Activated naive CD8-positive, alpha-beta T cell treated with anti-CD3 and anti-CD28 coated beads for 36 hours (primary cell): ENCODE measurements around the gene SSNA1. TPM values are rescaled to one million over a fixed set of nuclear protein-coding genes. Genes with fewer than 3 reads are reported as not detected.

Experiments
- DNase-seq: peaks from one replicate; pipeline ENCODE4 v3.0.0; 2021
- H3K27ac Mint-ChIP-seq: one replicate; pipeline ENCODE4 v1.8.0; 2022; ENCODE audit warnings: mild to moderate bottlenecking, moderate library complexity, mixed read lengths
- H3K27me3 Mint-ChIP-seq: one replicate; pipeline ENCODE4 v1.8.0; 2022; ENCODE audit warnings: mild to moderate bottlenecking, mixed read lengths
- H3K36me3 Mint-ChIP-seq: one replicate; pipeline ENCODE4 v1.8.0; 2021; ENCODE audit warnings: mild to moderate bottlenecking, mixed read lengths
- H3K4me1 Mint-ChIP-seq: one replicate; pipeline ENCODE4 v1.8.0; 2021; ENCODE audit warnings: mixed read lengths
- H3K4me3 Mint-ChIP-seq: one replicate; pipeline ENCODE4 v1.8.0; 2022; ENCODE audit warnings: mild to moderate bottlenecking, moderate library complexity, mixed read lengths
- H3K9me3 Mint-ChIP-seq: one replicate; pipeline ENCODE4 v1.8.0; 2022; ENCODE audit warnings: mixed read lengths
- total RNA-seq, 2 experiments: library from RNA; stranded (reverse); gene quantifications; one replicate each; pipeline ENCODE4 v1.2.3, GENCODE V29; 2021

Gene SSNA1
- total RNA-seq, 2 experiments from 2014 or later, result 78.1 to 80.1 TPM

DNA sequence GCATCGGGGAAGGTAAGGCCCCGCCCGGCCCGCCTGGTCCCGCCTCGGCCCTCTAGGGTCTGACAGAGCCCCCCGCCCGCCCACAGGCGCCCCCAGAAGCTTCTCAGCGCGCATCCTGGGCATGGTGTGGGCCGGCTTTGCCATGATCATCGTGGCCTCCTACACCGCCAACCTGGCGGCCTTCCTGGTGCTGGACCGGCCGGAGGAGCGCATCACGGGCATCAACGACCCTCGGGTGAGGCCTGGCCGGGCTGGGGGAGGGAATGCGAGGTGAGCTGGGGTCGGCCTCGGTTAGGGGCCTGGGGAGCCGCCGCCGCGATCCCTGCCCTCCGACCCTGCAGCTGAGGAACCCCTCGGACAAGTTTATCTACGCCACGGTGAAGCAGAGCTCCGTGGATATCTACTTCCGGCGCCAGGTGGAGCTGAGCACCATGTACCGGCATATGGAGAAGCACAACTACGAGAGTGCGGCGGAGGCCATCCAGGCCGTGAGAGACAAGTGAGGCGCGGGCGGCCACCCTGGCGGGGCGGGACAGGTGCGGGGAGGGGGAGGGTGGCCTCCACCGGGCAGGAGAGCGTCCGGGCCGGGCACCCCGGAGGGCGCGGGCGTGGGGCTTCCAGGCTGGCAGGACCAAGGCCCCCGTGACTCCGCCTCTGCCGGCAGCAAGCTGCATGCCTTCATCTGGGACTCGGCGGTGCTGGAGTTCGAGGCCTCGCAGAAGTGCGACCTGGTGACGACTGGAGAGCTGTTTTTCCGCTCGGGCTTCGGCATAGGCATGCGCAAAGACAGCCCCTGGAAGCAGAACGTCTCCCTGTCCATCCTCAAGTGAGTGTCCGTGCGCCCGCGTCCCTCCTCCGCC is 25.7 kb upstream of the SSNA1 start:
- no peak for DNase-seq

DNA sequence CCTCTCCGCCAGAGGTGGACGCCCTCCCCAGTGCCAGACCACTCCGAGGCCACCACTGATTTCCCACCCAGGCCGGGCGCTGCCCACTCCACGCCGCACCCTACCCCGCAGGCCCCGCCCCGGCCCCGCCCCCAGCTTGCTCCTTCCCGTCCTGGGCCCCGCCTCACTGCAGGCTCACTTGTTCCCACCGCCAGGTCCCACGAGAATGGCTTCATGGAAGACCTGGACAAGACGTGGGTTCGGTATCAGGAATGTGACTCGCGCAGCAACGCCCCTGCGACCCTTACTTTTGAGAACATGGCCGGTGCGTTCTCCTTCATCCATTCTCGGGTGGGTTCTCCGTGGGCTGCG is 25.1 kb upstream of the SSNA1 start:
- Mint-ChIP-seq H3K36me3 (no peaks in the 10 kb centered on the region), H3K27me3 (peaks cover 74% of the 10 kb centered on the region), H3K4me3 (no peak overlapping the region), H3K27ac (no peak overlapping the region), H3K4me1 (peaks cover 9% of the 10 kb centered on the region), H3K9me3 (no peaks in the 10 kb centered on the region)
- DNase-seq, result no peak

More for the DNA sequence above, 25.7 kb upstream of the SSNA1 start:
- H3K4me3 Mint-ChIP-seq, result no peak overlapping the region
- no peaks in the 10 kb centered on the region for H3K36me3 Mint-ChIP-seq
- no peak overlapping the region for H3K27ac Mint-ChIP-seq
- no peaks in the 10 kb centered on the region for H3K9me3 Mint-ChIP-seq
- H3K27me3 Mint-ChIP-seq, result peaks cover 79% of the 10 kb centered on the region
- H3K4me1 Mint-ChIP-seq, result peaks cover 13% of the 10 kb centered on the region

DNA sequence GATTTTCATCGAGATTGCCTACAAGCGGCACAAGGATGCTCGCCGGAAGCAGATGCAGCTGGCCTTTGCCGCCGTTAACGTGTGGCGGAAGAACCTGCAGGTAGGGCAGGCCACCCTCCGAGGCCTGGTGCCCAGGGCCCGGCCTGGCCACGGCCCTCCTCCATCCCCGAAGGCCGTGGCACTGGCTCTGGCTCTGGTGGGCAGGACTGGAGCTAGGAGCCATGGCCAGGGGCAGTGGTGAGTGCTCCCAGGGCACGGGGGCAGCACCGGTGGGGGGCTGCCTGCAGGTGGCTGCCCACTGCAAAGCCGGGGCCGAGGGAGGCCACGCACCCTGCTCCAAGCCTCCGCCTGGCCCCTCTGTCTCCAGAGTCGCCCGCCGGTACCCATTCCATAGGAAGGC is 24.7 kb upstream of the SSNA1 start:
- H3K27ac Mint-ChIP-seq, result no peak overlapping the region
- no peaks in the 10 kb centered on the region for H3K9me3 Mint-ChIP-seq
- H3K27me3 Mint-ChIP-seq, result peaks cover 74% of the 10 kb centered on the region
- H3K4me3 Mint-ChIP-seq, result no peak overlapping the region
- DNase-seq, result no peak
- no peaks in the 10 kb centered on the region for H3K36me3 Mint-ChIP-seq
- peaks cover 8% of the 10 kb centered on the region for H3K4me1 Mint-ChIP-seq

DNA sequence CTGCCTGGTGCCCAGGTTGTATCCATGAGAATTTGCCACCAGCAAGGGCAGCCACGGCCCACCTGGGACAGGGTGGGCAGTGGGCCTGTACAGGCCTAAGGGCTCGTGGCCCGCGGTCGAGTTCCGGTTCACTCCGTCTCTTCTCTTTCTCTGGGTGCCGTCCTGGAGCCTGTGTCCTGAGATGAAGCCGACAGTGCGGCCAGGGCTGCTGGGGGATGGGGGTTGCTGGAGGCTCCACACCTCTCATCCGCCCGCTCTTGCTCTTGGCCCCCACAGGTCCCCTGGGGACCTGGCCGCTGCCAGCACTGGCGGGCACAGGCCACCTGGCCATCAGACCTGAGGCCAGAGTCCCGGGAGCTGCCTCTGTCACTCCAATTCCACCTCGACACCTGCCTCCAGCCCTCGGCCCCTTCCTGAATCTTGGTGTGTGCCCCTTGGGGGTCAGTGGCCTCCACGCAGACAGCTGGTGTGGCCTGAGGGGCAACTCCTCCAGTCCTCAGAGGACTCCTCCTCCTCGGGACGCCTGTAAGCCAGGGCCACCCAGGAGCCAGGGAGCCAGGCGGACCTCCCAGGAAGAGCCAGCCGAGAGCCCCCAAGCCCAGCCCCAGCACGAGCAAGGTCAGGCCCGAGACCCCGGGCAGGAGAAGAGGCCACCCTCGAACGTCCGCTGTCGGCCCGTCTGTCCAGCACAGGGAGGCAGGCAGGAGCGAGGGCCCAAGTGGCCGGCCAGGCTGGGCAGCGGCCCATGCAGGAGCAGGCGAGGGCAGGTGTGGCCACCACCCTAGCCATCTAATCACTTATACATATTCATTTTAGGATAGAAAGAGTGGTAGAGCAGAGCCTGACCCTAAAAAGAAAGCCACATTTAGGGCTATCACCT is 23.9 kb upstream of the SSNA1 start:
- H3K4me1 Mint-ChIP-seq, result peaks cover 3% of the 10 kb centered on the region

DNA sequence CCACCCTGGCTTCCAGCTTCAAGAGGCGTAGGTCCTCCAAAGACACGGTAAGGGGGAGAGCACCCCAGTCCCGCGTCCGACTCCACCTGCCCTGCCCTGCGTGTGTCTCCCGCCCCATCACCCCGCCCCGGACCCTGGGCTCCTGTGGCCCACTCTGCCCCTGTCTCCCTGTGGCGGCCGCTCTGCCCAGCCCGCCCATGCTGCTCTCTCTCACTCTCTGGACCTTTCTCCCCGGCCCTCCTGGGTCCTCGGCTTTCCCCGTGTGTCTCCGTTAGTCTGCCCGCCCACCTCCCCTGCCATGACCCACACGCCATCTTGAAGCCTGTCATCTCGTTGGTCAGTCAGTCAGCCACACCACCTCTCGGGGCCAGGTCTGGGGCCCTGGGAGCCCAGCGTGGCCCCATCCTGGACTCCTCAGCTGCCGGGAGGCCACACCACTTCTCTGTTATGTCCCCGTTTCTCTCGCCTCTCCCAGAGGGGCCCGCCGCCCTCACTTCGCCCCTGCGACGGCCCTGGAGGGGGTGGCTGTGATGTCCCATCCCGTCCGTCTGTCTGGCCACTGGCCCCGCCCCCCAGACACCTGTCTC is 23.1 kb upstream of the SSNA1 start:
- H3K36me3 Mint-ChIP-seq, result no peaks in the 10 kb centered on the region
- H3K9me3 Mint-ChIP-seq, result no peaks in the 10 kb centered on the region
- H3K27ac Mint-ChIP-seq, result no peak overlapping the region
- H3K4me1 Mint-ChIP-seq, result no peaks in the 10 kb centered on the region
- no peak overlapping the region for H3K4me3 Mint-ChIP-seq
- DNase-seq, result no peak
- peaks cover 66% of the 10 kb centered on the region for H3K27me3 Mint-ChIP-seq

More for the DNA sequence above, 23.9 kb upstream of the SSNA1 start:
- Mint-ChIP-seq H3K27ac (no peak overlapping the region), H3K27me3 (peaks cover 68% of the 10 kb centered on the region), H3K9me3 (no peaks in the 10 kb centered on the region), H3K36me3 (no peaks in the 10 kb centered on the region), H3K4me3 (no peak overlapping the region)
- no peak for DNase-seq

DNA sequence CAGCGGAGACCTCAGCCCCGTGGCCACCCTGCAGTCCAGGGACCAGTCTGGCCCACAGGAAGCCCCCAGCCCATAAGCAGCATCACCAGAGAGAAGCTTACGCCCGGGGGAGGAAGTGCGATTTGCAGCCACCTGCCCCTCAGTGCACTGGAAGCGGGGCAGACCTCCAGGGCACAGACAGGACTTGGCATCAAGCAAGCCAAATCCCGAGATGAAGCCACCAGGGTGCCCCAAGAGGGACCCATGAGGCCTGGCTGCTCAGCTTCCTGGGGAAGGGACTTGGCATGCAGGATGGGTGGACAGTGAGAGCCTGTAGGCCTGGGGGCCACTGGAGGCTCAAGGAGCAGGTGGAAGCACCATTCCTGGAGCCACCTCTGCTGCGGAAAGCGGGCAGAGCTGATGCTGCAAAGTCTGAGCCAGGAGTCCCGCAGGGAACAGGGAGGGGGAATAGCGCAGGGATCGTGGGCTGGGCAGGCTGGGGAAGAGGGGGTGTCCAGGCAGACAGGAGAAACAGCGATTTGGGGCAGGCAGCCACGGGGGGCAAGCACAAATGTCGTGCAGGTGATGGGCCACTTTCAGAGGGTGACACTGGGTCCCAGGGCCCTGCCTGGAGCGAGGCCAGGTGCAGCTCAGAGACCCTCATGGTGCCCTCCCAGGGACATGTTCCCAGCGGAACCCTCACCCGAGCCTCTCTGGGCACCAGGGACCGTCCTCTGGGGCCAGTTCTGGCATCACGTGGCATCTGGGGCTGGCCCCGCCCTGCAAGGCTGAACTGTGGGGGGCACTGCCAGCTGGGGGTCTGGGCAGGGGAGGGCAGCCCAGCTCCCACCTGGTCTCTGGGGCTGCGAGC is 21.9 kb upstream of the SSNA1 start:
- Mint-ChIP-seq H3K9me3 (no peaks in the 10 kb centered on the region), H3K4me3 (no peak overlapping the region), H3K27ac (no peak overlapping the region), H3K27me3 (peaks cover 64% of the 10 kb centered on the region), H3K36me3 (no peaks in the 10 kb centered on the region), H3K4me1 (no peaks in the 10 kb centered on the region)
- DNase-seq, result no peak

DNA sequence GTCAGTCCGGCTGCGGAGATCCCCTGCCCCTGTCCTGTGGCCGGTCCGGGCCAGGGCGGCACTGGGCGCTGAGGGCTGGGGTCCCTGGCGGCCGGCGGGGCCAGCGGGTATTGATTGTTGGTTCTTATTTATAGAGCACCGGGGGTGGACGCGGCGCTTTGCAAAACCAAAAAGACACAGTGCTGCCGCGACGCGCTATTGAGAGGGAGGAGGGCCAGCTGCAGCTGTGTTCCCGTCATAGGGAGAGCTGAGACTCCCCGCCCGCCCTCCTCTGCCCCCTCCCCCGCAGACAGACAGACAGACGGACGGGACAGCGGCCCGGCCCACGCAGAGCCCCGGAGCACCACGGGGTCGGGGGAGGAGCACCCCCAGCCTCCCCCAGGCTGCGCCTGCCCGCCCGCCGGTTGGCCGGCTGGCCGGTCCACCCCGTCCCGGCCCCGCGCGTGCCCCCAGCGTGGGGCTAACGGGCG is 21.2 kb upstream of the SSNA1 start:
- Mint-ChIP-seq H3K4me3 (no peak overlapping the region), H3K4me1 (no peaks in the 10 kb centered on the region), H3K27ac (no peak overlapping the region), H3K27me3 (peaks cover 62% of the 10 kb centered on the region), H3K9me3 (no peaks in the 10 kb centered on the region), H3K36me3 (no peaks in the 10 kb centered on the region)
- no peak for DNase-seq

DNA sequence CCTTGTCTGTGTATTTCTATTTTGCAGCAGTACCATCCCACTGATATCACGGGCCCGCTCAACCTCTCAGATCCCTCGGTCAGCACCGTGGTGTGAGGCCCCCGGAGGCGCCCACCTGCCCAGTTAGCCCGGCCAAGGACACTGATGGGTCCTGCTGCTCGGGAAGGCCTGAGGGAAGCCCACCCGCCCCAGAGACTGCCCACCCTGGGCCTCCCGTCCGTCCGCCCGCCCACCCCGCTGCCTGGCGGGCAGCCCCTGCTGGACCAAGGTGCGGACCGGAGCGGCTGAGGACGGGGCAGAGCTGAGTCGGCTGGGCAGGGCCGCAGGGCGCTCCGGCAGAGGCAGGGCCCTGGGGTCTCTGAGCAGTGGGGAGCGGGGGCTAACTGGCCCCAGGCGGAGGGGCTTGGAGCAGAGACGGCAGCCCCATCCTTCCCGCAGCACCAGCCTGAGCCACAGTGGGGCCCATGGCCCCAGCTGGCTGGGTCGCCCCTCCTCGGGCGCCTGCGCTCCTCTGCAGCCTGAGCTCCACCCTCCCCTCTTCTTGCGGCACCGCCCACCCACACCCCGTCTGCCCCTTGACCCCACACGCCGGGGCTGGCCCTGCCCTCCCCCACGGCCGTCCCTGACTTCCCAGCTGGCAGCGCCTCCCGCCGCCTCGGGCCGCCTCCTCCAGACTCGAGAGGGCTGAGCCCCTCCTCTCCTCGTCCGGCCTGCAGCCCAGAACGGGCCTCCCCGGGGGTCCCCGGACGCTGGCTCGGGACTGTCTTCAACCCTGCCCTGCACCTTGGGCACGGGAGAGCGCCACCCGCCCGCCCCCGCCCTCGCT is 20.5 kb upstream of the SSNA1 start:
- H3K27me3 Mint-ChIP-seq, result peaks cover 58% of the 10 kb centered on the region
- no peak overlapping the region for H3K4me3 Mint-ChIP-seq
- no peak for DNase-seq
- no peak overlapping the region for H3K27ac Mint-ChIP-seq
- H3K4me1 Mint-ChIP-seq, result no peaks in the 10 kb centered on the region
- no peaks in the 10 kb centered on the region for H3K9me3 Mint-ChIP-seq
- no peaks in the 10 kb centered on the region for H3K36me3 Mint-ChIP-seq

DNA sequence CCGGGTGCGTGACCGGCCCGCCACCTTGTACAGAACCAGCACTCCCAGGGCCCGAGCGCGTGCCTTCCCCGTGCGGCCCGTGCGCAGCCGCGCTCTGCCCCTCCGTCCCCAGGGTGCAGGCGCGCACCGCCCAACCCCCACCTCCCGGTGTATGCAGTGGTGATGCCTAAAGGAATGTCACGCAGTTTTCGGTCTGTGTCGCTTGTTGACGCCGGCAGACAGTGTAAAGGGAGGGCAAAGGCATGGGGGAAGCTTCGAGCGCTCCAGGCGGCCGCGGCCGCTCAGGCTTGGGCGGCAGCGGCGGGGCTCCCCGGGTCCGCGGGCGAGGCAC is 19.9 kb upstream of the SSNA1 start:
- DNase-seq, result no peak
- Mint-ChIP-seq H3K27ac (no peak overlapping the region), H3K9me3 (no peaks in the 10 kb centered on the region), H3K36me3 (no peaks in the 10 kb centered on the region), H3K27me3 (peaks cover 52% of the 10 kb centered on the region), H3K4me1 (no peaks in the 10 kb centered on the region), H3K4me3 (no peak overlapping the region)

DNA sequence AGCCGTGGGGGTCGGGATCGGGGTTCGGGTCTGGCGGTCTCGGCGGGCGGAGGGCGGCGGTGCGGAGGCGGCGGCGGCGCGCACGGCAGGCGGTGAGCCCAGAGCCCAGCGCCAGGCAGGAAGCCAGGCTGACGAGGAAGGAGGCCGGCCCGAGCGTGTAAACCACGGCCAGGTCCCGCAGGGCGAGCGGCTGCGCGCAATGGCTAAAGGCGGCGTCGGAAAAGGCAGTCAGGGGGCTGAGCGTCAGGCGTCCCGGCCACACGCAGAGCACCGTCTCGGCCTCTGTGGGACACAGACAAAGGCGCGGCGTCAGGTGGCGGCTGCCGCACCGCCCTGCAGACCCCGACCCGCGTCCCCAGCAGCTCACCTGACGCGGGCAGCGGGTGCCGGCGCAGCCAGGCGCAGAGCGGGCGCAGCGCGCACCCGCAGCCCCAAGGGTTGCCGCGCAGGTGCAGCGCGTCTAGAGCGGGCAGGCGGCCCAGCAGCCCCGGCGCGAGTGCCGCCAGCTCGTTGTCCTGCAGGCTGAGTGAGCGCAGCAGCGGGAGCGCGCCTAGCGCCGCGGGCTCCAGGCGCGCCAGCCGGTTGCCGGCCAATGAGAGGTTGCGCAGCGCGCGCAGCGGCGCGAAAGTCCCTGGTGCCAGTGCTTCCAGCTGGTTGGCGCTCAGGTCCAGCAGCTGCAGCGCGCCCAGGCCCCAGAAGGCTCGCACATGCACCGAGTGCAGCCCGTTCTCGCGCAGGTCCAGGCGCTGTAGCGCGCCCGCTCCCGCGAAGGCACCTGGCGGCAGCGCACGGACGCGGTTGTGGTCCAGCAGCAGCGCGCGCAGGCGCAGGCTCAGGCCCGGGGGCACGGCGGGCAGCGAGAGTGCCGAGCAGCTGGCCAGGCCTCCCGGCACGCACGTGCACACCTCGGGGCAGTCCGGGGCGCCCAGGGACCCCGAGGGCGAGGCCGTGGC is 19.3 kb upstream of the SSNA1 start:
- Mint-ChIP-seq H3K9me3 (no peaks in the 10 kb centered on the region), H3K27ac (no peak overlapping the region), H3K36me3 (no peaks in the 10 kb centered on the region), H3K4me1 (no peaks in the 10 kb centered on the region), H3K4me3 (no peak overlapping the region), H3K27me3 (peaks cover 49% of the 10 kb centered on the region)
- no peak for DNase-seq

DNA sequence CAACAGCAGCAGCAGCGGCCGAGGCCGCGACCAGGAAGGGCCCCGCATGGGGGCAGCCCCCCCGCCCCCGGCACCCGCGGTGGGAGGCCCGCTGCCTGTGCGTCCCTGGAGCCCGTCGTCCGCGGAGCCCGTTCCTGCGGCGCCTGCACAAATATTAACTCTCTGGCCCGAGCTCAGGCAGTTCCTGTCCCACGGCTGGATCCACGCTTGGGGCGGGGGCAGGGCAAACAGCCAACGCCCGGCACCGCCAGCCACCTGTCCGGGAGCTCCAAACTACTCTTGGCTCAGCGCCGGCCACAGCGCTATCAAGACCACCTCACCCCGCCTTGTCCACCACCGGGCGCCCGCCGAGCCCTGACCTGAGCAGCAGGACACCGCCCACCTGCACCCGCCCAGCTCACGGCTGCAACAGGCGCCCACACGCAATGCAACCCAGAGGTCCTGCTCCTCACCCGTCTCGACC is 18.5 kb upstream of the SSNA1 start, which contains the start of gene LRRC26:
LRRC26 (minus strand) TSS at position 156 of the 463 bp plus-strand sequence; CDS start at position 48, 108 bp downstream.
- Mint-ChIP-seq H3K27me3 (peaks cover 43% of the 10 kb centered on the region), H3K27ac (no peak within 1 kb of the TSS), H3K4me1 (peaks cover 2% of the 10 kb centered on the region), H3K4me3 (no peak within 1 kb of the TSS), H3K36me3 (no peaks in the 10 kb centered on the region), H3K9me3 (no peaks in the 10 kb centered on the region)
- DNase-seq, result no peak

DNA sequence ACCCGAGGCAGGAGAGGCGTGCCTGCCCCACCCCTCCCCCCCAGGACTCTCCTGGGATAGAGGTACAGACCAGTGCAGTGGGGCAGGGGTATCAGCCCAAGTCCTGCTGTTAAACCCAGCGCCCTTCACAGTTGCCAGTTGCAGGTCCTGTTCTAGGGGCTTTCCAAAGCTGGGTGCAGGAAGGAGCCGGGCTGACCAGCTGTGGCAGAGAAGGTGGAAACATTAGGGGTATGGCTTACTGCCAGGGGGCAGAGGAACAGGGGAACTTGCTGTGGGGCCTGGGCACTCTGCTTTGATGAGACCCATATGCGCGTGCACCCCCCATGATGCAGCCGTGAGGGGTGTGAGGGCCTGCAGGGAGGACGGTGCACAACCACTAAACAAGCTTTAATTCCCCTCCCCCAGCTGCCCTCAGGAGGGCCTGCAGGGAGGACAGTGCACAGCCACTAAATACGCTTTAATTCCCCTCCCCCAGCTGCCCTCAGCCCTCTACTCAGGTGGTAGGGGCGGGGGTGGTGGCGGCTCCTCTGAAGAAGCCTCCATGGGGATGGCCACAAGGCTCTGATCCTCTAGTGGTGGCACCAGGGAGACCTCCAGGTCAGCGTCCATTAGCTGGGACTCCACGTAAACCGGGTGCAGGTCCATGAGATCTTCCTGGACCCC is 17.9 kb upstream of the SSNA1 start:
- H3K27me3 Mint-ChIP-seq, result peaks cover 37% of the 10 kb centered on the region
- no peak overlapping the region for H3K27ac Mint-ChIP-seq
- H3K9me3 Mint-ChIP-seq, result no peaks in the 10 kb centered on the region
- no peak for DNase-seq
- H3K4me3 Mint-ChIP-seq, result no peak overlapping the region
- peaks cover 2% of the 10 kb centered on the region for H3K4me1 Mint-ChIP-seq
- no peaks in the 10 kb centered on the region for H3K36me3 Mint-ChIP-seq
